B cell (primary cell): ENCODE data around the gene VSIG10. TPM values are rescaled to one million over a fixed set of nuclear protein-coding genes. Genes with fewer than 3 reads are reported as not detected.

Experiments
- ATAC-seq: fragments of 200-7000 bp; cut with Tn5 transposase; one replicate; pipeline ENCODE4 v1.10.0; 2021; ENCODE audit warnings: low read depth, mild to moderate bottlenecking, moderate number of reproducible peaks, moderate library complexity
- CTCF ChIA-PET: fragments of 350-600 bp; sonication (Branson Sonifier 250); formaldehyde crosslinking; loops from one replicate; lab custom pipeline; 2021; ENCODE audit warnings: antibody characterized with exemption, inconsistent platforms; lab: Charles Lee
- POLR2A ChIA-PET: fragments of 350-600 bp; sonication (Branson Sonifier 250); formaldehyde crosslinking; loops from one replicate; lab custom pipeline; 2021; ENCODE audit warnings: antibody characterized with exemption; lab: Charles Lee
- DNase-seq: peaks from one replicate; pipeline ENCODE4 v3.0.0; 2013
- H2AFZ ChIP-seq: 2 replicates; pipeline ENCODE4 v1.6.1; 2012; ENCODE audit warnings: mild to moderate bottlenecking, low read depth, low read length; ENCODE audit not compliant: insufficient read depth, poor library complexity, severe bottlenecking
- H3K27ac ChIP-seq, 2 donors: 1 replicate in 1 of 2; 2 replicates in 1 of 2; pipeline ENCODE4 v1.5.1; 2012 to 2013; ENCODE audit warnings: low read length in 2 of 2, mild to moderate bottlenecking in 2 of 2, moderate library complexity in 1 of 2
- H3K27me3 ChIP-seq, 4 experiments: fragments of 200-600 bp in 1 of 4; sonication (generic) in 1 of 4; replicated peaks in 1 of 4; 1 replicate in 2 of 4; 2 replicates in 2 of 4; pipeline versions ENCODE4 v1.6.1 to v1.7.0; 2013 to 2016; ENCODE audit warnings: low read length in 3 of 4, mild to moderate bottlenecking in 2 of 4, mixed read lengths in 1 of 4, moderate library complexity in 1 of 4; ENCODE audit not compliant: insufficient read depth in 4 of 4, control insufficient read depth in 3 of 4; ENCODE audit errors: control extremely low read depth in 1 of 4
- H3K36me3 ChIP-seq, 2 experiments: replicated peaks in 1 of 2; 1 replicate in 1 of 2; 2 replicates in 1 of 2; pipeline versions ENCODE4 v1.6.1 to v1.7.1; 2013; ENCODE audit warnings: low read length in 1 of 2; ENCODE audit not compliant: insufficient read depth in 2 of 2, control insufficient read depth in 1 of 2; ENCODE audit errors: control extremely low read depth in 1 of 2, extremely low read depth in 1 of 2
- H3K4me1 ChIP-seq, 2 donors: fragments of 200-600 bp in 1 of 2; sonication (generic) in 1 of 2; 1 replicate in 1 of 2; 2 replicates in 1 of 2; pipeline versions ENCODE4 v1.5.1 to v1.6.1; 2013 to 2017; ENCODE audit warnings: low read length in 2 of 2; ENCODE audit not compliant: control insufficient read depth in 2 of 2, insufficient read depth in 2 of 2
- H3K4me2 ChIP-seq: replicated peaks from 2 replicates; pipeline ENCODE3; 2012; ENCODE audit warnings: mild to moderate bottlenecking, low read depth, low read length; ENCODE audit not compliant: poor library complexity, severe bottlenecking
- H3K4me3 ChIP-seq, 5 experiments: fragments of 200-600 bp in 1 of 5; sonication (generic) in 1 of 5; 1 replicate in 3 of 5; 2 replicates in 2 of 5; pipeline versions ENCODE4 v1.5.1 to v1.7.0; 2011 to 2016; ENCODE audit warnings: low read length in 4 of 5, mild to moderate bottlenecking in 4 of 5, low read depth in 2 of 5, control low read depth in 1 of 5, moderate library complexity in 1 of 5; ENCODE audit not compliant: insufficient read depth in 1 of 5; ENCODE audit errors: control extremely low read depth in 1 of 5, extremely low read depth in 1 of 5
- H3K79me2 ChIP-seq: fragments of 200-600 bp; sonication (generic); one replicate; pipeline ENCODE4 v1.6.0; 2016; ENCODE audit warnings: low read length; ENCODE audit not compliant: control insufficient read depth, insufficient read depth
- H3K9ac ChIP-seq: fragments of 200-600 bp; sonication (generic); 2 replicates; pipeline ENCODE4 v1.6.1; 2017; ENCODE audit warnings: mild to moderate bottlenecking, low read length, moderate library complexity
- H3K9me3 ChIP-seq, 3 donors: one replicate each; pipeline versions ENCODE4 v1.6.1 to v1.7.1; 2013; ENCODE audit warnings: low read length in 2 of 3; ENCODE audit not compliant: control insufficient read depth in 2 of 3, insufficient read depth in 1 of 3; ENCODE audit errors: control extremely low read depth in 1 of 3
- H4K20me1 ChIP-seq: 2 replicates; pipeline ENCODE4 v1.6.0; 2012; ENCODE audit warnings: mild to moderate bottlenecking, low read length; ENCODE audit not compliant: insufficient read depth, control insufficient read depth, poor library complexity, severe bottlenecking
- H3K27ac Mint-ChIP-seq: one replicate; pipeline ENCODE4 v1.8.0; 2021; ENCODE audit warnings: mixed read lengths
- H3K27me3 Mint-ChIP-seq: one replicate; pipeline ENCODE4 v1.8.0; 2021; ENCODE audit warnings: mixed read lengths
- H3K4me1 Mint-ChIP-seq: one replicate; pipeline ENCODE4 v1.8.0; 2021; ENCODE audit warnings: mixed read lengths
- H3K4me3 Mint-ChIP-seq: one replicate; pipeline ENCODE4 v1.8.0; 2021; ENCODE audit warnings: mixed read lengths
- H3K9me3 Mint-ChIP-seq: one replicate; pipeline ENCODE4 v1.8.0; 2022; ENCODE audit warnings: mixed read lengths; ENCODE audit not compliant: insufficient read depth
- EZH2 ChIP-seq: IDR thresholded peaks from 2 replicates; pipeline ENCODE4 v1.6.1; 2012; ENCODE audit warnings: borderline replicate concordance, low read depth, mild to moderate bottlenecking, moderate library complexity, low read length; ENCODE audit not compliant: insufficient read depth, poor library complexity, severe bottlenecking
- WGBS: methylation state at CpG from one replicate; pipeline ENCODE4 v1.1.5; 2013; ENCODE audit warnings: missing lambda C conversion rate; ENCODE audit not compliant: insufficient coverage; 5-methylcytosine and 5-hydroxymethylcytosine counted together
- intact Hi-C: fragments of 100-400 bp; cut with micrococcal nuclease; formaldehyde crosslinking; loops from one replicate; pipeline ENCODE4 v1.10.0; 2022
- polyA plus RNA-seq: library from polyadenylated mRNA; depleted of rRNA; stranded (reverse); fragments of >200 nt; gene quantifications from 2 replicates; pipeline ENCODE4 v1.2.3, GENCODE V29; 2012
- total RNA-seq, 2 donors: library from RNA; stranded (reverse); fragments of 120-200 nt in 1 of 2; gene quantifications; 1 replicate in 1 of 2; 2 replicates in 1 of 2; pipeline versions ENCODE4 v1.2.3 to v1.2.4, GENCODE V29; 2013 to 2022
- TF ChIP-seq, protein P1 (sequence below): fragments of 200-600 bp; IDR thresholded peaks from one replicate; pipeline ENCODE4 v1.8.0; 2022; ENCODE audit warnings: antibody characterized with exemption, mild to moderate bottlenecking

The VSIG10 gene
- total and polyA plus RNA-seq, 2 donors (not counting 1 experiment from before 2014, with no cell fraction given): 0.34 to 2.6 TPM

DNA sequence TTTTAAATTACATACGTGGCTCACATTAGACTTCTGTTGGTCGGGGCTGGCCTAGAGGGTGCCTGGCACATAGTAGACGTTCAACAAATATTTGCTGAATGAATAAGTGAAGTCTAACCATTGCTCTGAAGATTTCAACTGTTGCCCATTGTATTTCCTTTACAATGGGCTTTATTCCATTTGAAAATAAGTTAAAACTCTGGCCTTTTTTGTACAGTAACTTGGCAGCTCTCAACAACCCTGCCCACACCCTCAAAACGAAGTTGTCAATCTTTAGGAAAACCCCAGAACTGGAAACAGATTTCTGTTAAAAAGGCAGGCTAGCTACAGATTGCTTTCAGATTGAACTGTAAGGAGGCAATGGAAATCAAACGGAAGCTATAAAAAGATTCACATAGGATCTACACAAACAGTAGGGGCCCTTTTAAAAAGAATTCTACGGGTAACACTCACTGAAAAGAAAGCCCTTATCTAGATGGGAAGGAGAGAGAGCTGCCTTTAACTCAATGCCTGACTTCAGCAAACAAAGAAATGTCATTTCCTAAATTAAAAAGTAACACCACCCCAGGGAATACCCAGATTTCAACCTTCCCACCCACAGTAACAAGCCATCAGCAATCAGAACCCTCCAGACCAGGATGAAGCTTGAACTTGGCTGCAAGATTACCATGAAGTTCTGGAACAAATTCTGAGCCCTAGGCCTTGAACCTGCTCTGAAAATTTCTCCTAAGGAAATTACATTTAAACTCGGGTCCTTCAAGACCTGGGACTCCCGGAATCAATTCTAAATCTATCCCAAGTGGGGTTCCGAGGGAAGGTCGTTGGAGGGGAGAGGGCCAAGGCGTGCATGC lies 44.2 kb downstream of the VSIG10 start:
- no peak for TF ChIP-seq EZH2
- TF ChIP-seq, protein P1, sequence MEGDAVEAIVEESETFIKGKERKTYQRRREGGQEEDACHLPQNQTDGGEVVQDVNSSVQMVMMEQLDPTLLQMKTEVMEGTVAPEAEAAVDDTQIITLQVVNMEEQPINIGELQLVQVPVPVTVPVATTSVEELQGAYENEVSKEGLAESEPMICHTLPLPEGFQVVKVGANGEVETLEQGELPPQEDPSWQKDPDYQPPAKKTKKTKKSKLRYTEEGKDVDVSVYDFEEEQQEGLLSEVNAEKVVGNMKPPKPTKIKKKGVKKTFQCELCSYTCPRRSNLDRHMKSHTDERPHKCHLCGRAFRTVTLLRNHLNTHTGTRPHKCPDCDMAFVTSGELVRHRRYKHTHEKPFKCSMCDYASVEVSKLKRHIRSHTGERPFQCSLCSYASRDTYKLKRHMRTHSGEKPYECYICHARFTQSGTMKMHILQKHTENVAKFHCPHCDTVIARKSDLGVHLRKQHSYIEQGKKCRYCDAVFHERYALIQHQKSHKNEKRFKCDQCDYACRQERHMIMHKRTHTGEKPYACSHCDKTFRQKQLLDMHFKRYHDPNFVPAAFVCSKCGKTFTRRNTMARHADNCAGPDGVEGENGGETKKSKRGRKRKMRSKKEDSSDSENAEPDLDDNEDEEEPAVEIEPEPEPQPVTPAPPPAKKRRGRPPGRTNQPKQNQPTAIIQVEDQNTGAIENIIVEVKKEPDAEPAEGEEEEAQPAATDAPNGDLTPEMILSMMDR: no peak
- Histone ChIP-seq H3K9ac (peak overlapping the region; percentile 71), H3K27ac (peak overlapping the region in 1 of 2 donors; percentile 80), H3K9me3 (peaks cover 0 to 4% (median 0%) of the 10 kb centered on the region in 3 donors), H3K79me2 (peaks cover 13% of the 10 kb centered on the region), H3K27me3 (no peaks in the 10 kb centered on the region), H3K36me3 (no peaks in the 10 kb centered on the region), H3K4me1 (peaks cover 18 to 26% of the 10 kb centered on the region in 2 donors), H3K4me2 (peak overlapping the region; percentile 76), H4K20me1 (no peaks in the 10 kb centered on the region), H3K4me3 (peak overlapping the region in 1 of 5 experiments; percentile 64), H2AFZ (peak overlapping the region; percentile 85)
- intact Hi-C loops: loop anchor here (1.0 to 2.0 kb wide), 2 partner anchors 43 to 77 kb away; partner anchors contain the start of genes PEBP1 and RFC5
- Mint-ChIP-seq H3K9me3 (no peaks in the 10 kb centered on the region), H3K4me1 (peaks cover 40% of the 10 kb centered on the region), H3K27me3 (no peaks in the 10 kb centered on the region), H3K27ac (peak overlapping the region; percentile 88), H3K4me3 (peak overlapping the region; percentile 80)
- POLR2A ChIA-PET: interaction anchor here (0.7 kb wide), 1 partner anchor 316 kb away, joined by 3 read pairs; no protein-coding TSS in a partner anchor
- 40% methylated on average over 1 of the region's 11 CpGs for WGBS
- CTCF ChIA-PET: interaction anchor here (1.7 kb wide), 1 partner anchor 12 kb away, joined by 3 read pairs; no protein-coding TSS in a partner anchor
- DNase-seq (no peak), ATAC-seq (no peak)

- no peak overlapping the region for H3K27ac ChIP-seq
- intact Hi-C loops: no loop called here
Observed at GRCh38 chr12:118058881-118059280, 44.9 kb downstream of the VSIG10 start.

More at GRCh38 chr12:118058881-118059280, 44.9 kb downstream of the VSIG10 start:
- Mint-ChIP-seq H3K4me1 (peaks cover 36% of the 10 kb centered on the region), H3K27me3 (no peaks in the 10 kb centered on the region), H3K4me3 (no peak overlapping the region), H3K9me3 (no peaks in the 10 kb centered on the region), H3K27ac (no peak overlapping the region)
- H2AFZ ChIP-seq: no peak overlapping the region
- H3K4me1 ChIP-seq: peaks cover 15 to 21% of the 10 kb centered on the region in 2 donors
- no peak overlapping the region for H3K9ac ChIP-seq
- H3K79me2 ChIP-seq: peaks cover 13% of the 10 kb centered on the region
- H3K9me3 ChIP-seq: peaks cover 0 to 4% (median 0%) of the 10 kb centered on the region in 3 donors
- H4K20me1 ChIP-seq: no peaks in the 10 kb centered on the region
- ChIA-PET POLR2A (no interaction called here), CTCF (no interaction called here)
- no peak overlapping the region for H3K4me3 ChIP-seq
- TF ChIP-seq, protein P1: no peak
- TF ChIP-seq EZH2: no peak
- WGBS: 95% methylated on average over 4 of the region's 8 CpGs
- H3K27me3 ChIP-seq: no peaks in the 10 kb centered on the region
- ATAC-seq (no peak), DNase-seq (no peak)
- no peaks in the 10 kb centered on the region for H3K36me3 ChIP-seq
- H3K4me2 ChIP-seq: no peak overlapping the region
